Loucy (cell line): Measurements from ENCODE around the gene ZNF32.

Source experiments
- H2AFZ ChIP-seq: fragments of 200-600 bp; sonication (generic); 2 replicates; pipeline ENCODE4 v1.6.0; 2016; ENCODE audit warnings: antibody characterized with exemption, mild to moderate bottlenecking, low read length, moderate library complexity
- H3F3A ChIP-seq: fragments of 200-600 bp; 2 replicates; pipeline ENCODE4 v1.6.0; 2016; ENCODE audit warnings: antibody characterized with exemption, low read depth, mild to moderate bottlenecking
- H3K27me3 ChIP-seq: fragments of 200-600 bp; sonication (generic); 2 replicates; pipeline ENCODE4 v1.6.1; 2014; ENCODE audit warnings: low read length, mild to moderate bottlenecking; ENCODE audit not compliant: insufficient read depth, poor library complexity, severe bottlenecking
- H3K36me3 ChIP-seq: fragments of 200-600 bp; sonication (generic); 2 replicates; pipeline ENCODE4 v1.6.1; 2016; ENCODE audit warnings: low read length; ENCODE audit not compliant: insufficient read depth
- H3K4me1 ChIP-seq: fragments of 200-600 bp; sonication (generic); 2 replicates; pipeline ENCODE4 v1.5.1; 2014; ENCODE audit warnings: low read length, mild to moderate bottlenecking; ENCODE audit not compliant: insufficient read depth, poor library complexity, severe bottlenecking
- H3K4me2 ChIP-seq: fragments of 200-600 bp; sonication (generic); 2 replicates; pipeline ENCODE4 v1.6.0; 2014; ENCODE audit warnings: antibody characterized with exemption, low read length, low read depth, mild to moderate bottlenecking; ENCODE audit not compliant: poor library complexity, severe bottlenecking
- H3K4me3 ChIP-seq: fragments of 200-600 bp; sonication (generic); 2 replicates; pipeline ENCODE4 v1.5.1; 2014; ENCODE audit warnings: low read length, mild to moderate bottlenecking, mixed read lengths; ENCODE audit not compliant: poor library complexity, severe bottlenecking
- H3K79me2 ChIP-seq: fragments of 200-600 bp; sonication (generic); 2 replicates; pipeline ENCODE4 v1.6.1; 2014; ENCODE audit warnings: low read length; ENCODE audit not compliant: insufficient read depth
- H3K9ac ChIP-seq: fragments of 200-600 bp; sonication (generic); 2 replicates; pipeline ENCODE4 v1.6.0; 2014; ENCODE audit warnings: mild to moderate bottlenecking, low read depth, low read length, moderate library complexity; ENCODE audit not compliant: poor library complexity, severe bottlenecking
- H3K9me2 ChIP-seq: fragments of 200-600 bp; sonication (generic); replicated peaks from 2 replicates; pipeline ENCODE4 v1.6.1; 2016; ENCODE audit warnings: low read depth, low read length, mixed read lengths
- H3K9me3 ChIP-seq: fragments of 200-600 bp; sonication (generic); 2 replicates; pipeline ENCODE4 v1.6.1; 2014; ENCODE audit warnings: mild to moderate bottlenecking, antibody characterized with exemption, low read length, low read depth; ENCODE audit not compliant: insufficient read depth
- H4K20me1 ChIP-seq: fragments of 200-600 bp; sonication (generic); 2 replicates; pipeline ENCODE4 v1.6.0; 2014; ENCODE audit warnings: antibody characterized with exemption, low read length, mild to moderate bottlenecking; ENCODE audit not compliant: insufficient read depth, poor library complexity, severe bottlenecking
- CTCF ChIP-seq: fragments of 200-600 bp; sonication (generic); conservative IDR thresholded peaks from 2 replicates; pipeline ENCODE4 v1.5.1; 2014; ENCODE audit warnings: mild to moderate bottlenecking, antibody characterized with exemption, low read length
- EZH2phosphoT487 ChIP-seq: fragments of 200-600 bp; IDR thresholded peaks from 2 replicates; pipeline ENCODE4 v1.6.1; 2018; ENCODE audit warnings: antibody characterized with exemption, mild to moderate bottlenecking, moderate library complexity, borderline replicate concordance

Gene ZNF32

DNA sequence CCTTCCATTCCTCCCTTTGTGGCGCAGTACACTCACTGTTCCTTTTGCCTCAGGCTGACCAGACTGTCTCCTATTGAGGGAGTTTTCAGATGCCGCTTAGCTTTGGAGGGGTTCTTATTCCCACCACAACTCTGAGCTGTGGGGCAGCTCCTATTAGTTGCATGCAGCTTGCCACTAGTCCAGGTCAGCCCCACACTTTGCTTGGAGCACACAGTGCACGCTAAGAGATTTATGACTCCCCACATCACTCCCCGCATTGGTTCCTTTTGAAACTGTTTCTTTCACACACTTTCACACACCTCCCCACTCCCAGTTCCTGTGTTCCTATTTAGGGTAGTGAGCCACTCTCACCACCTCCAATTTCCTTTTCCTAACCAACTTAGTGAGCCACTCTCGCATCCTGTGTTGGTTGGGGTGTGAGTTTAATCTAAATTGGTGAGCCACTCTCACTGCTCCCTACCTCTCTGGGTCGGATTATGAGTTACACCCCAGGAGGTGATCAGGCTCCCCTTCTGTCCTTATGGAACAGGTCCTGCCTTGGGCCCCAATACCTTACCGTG lies 52.9 kb downstream of the ZNF32 start:
- Histone ChIP-seq H3F3A (no peaks in the 10 kb centered on the region; the same call in 1 of the 2 replicates), H3K27me3 (no peaks in the 10 kb centered on the region), H3K4me3 (peak overlapping the region; percentile 48), H3K4me2 (peak overlapping the region; percentile 79), H3K9ac (peak overlapping the region; percentile 64), H3K9me2 (no peaks in the 10 kb centered on the region), H3K79me2 (no peaks in the 10 kb centered on the region), H4K20me1 (no peaks in the 10 kb centered on the region), H3K9me3 (peaks cover 9% of the 10 kb centered on the region; the same call in 1 of the 2 replicates), H3K4me1 (peaks cover 42% of the 10 kb centered on the region), H3K36me3 (no peaks in the 10 kb centered on the region), H2AFZ (peak overlapping the region; percentile 62)
- TF ChIP-seq EZH2phosphoT487 (no peak), CTCF (no peak)

DNA sequence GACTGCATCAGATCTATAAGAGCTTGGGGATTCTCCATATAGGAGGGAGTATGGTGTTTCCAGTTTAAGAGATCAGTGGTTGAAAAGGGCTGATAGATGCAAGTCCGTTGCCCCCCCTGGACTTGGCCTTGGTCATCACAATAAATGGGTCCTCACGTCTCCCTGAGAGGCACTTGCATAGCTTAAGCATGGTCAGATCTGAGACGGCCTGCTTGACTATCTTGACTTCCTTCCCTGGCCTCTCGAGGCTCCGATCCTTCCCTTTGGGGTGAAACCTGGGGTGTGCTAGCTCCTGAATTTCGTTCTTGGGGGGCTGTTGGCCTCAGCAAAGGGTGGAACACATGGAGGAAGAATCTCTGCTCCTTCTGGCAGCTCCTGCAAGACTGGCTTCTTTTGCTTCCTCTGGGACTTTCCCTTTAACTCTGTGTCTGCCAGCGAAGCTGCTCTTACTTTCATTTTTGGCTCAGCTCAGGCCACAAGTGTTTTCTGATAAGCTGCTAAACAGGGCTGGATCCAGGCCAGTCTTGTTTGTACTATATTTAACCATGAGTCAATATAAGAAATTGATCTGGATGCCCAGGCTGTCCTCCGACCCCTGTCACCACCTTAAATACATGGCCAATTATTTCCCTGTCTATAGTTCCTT lies 53.6 kb downstream of the ZNF32 start:
- peak overlapping the region; percentile 62 for H2AFZ ChIP-seq
- H3K9ac ChIP-seq = peak overlapping the region; percentile 64
- H3K4me3 ChIP-seq = peak overlapping the region; percentile 48
- H3K79me2 ChIP-seq = no peaks in the 10 kb centered on the region
- TF ChIP-seq CTCF = no peak
- TF ChIP-seq EZH2phosphoT487 = no peak
- no peaks in the 10 kb centered on the region for H3K27me3 ChIP-seq
- H3F3A ChIP-seq = no peaks in the 10 kb centered on the region; the same call in 1 of the 2 replicates
- H3K36me3 ChIP-seq = no peaks in the 10 kb centered on the region
- H4K20me1 ChIP-seq = no peaks in the 10 kb centered on the region
- H3K9me3 ChIP-seq = peaks cover 9% of the 10 kb centered on the region; the same call in 1 of the 2 replicates
- peak overlapping the region; percentile 79 for H3K4me2 ChIP-seq
- H3K9me2 ChIP-seq = no peaks in the 10 kb centered on the region
- H3K4me1 ChIP-seq = peaks cover 42% of the 10 kb centered on the region
